Mesendoderm (in vitro differentiated cells): Measurements from ENCODE around the gene ACR.
A peak's percentile ranks its signal among the peaks of the same experiment; 100 is the strongest.

Source experiments
- DNase-seq: peaks from one replicate; pipeline ENCODE4 v3.0.0; 2013
- H2AK5ac ChIP-seq: 2 replicates; pipeline ENCODE4 v1.6.1; 2013; ENCODE audit warnings: low read length, inconsistent platforms
- H2BK120ac ChIP-seq: 2 replicates; pipeline ENCODE4 v1.6.1; 2013; ENCODE audit warnings: low read depth, mild to moderate bottlenecking, low read length, moderate library complexity, mixed read lengths
- H2BK15ac ChIP-seq: replicated peaks from 2 replicates; pipeline ENCODE4 v1.6.1; 2013; ENCODE audit warnings: low read depth, mild to moderate bottlenecking, moderate library complexity
- H2BK5ac ChIP-seq: 2 replicates; pipeline ENCODE4 v1.6.1; 2013; ENCODE audit warnings: low read length, inconsistent platforms
- H3K18ac ChIP-seq: 2 replicates; pipeline ENCODE4 v1.6.1; 2013; ENCODE audit warnings: mild to moderate bottlenecking, low read length, mixed read lengths
- H3K23ac ChIP-seq: one replicate; pipeline ENCODE4 v1.6.1; 2013; ENCODE audit warnings: low read length
- H3K27ac ChIP-seq: 2 replicates; pipeline ENCODE4 v1.5.1; 2013; ENCODE audit warnings: low read depth, mild to moderate bottlenecking, inconsistent platforms, low read length, moderate library complexity
- H3K27me3 ChIP-seq: 2 replicates; pipeline ENCODE4 v1.6.1; 2013; ENCODE audit warnings: low read length, control low read depth, mild to moderate bottlenecking, inconsistent platforms; ENCODE audit not compliant: insufficient read depth, poor library complexity
- H3K36me3 ChIP-seq: 2 replicates; pipeline ENCODE4 v1.6.1; 2013; ENCODE audit warnings: low read length, inconsistent platforms; ENCODE audit not compliant: control insufficient read depth, insufficient read depth
- H3K4ac ChIP-seq: one replicate; pipeline ENCODE4 v1.6.1; 2013; ENCODE audit warnings: low read depth, mild to moderate bottlenecking, low read length, moderate library complexity
- H3K4me1 ChIP-seq: 2 replicates; pipeline ENCODE4 v1.6.1; 2013; ENCODE audit warnings: low read depth, low read length, inconsistent platforms; ENCODE audit not compliant: control insufficient read depth
- H3K4me2 ChIP-seq: 2 replicates; pipeline ENCODE4 v1.6.1; 2013; ENCODE audit warnings: low read length
- H3K4me3 ChIP-seq: 2 replicates; pipeline ENCODE4 v1.5.1; 2013; ENCODE audit warnings: mild to moderate bottlenecking, low read length
- H3K56ac ChIP-seq: one replicate; pipeline ENCODE4 v1.6.1; 2013; ENCODE audit warnings: low read length
- H3K79me1 ChIP-seq: 2 replicates; pipeline ENCODE4 v1.6.1; 2013; ENCODE audit warnings: low read length, inconsistent platforms
- H3K79me2 ChIP-seq: 2 replicates; pipeline ENCODE4 v1.6.1; 2013; ENCODE audit warnings: mild to moderate bottlenecking, low read length; ENCODE audit not compliant: control insufficient read depth, insufficient read depth
- H3K9ac ChIP-seq: 2 replicates; pipeline ENCODE4 v1.6.1; 2013; ENCODE audit warnings: low read length, inconsistent platforms
- H4K5ac ChIP-seq: one replicate; pipeline ENCODE4 v1.6.1; 2013; ENCODE audit warnings: low read length
- H4K8ac ChIP-seq: one replicate; pipeline ENCODE4 v1.6.1; 2013; ENCODE audit warnings: low read depth, mild to moderate bottlenecking, control low read depth, low read length, moderate library complexity
- WGBS: extraction: QIAGEN DNeasy Blood & Tissue Kit; methylation state at CpG from one replicate; pipeline ENCODE4 v1.1.7; 2013; ENCODE audit warnings: low lambda C conversion rate, missing lambda C conversion rate; ENCODE audit not compliant: insufficient coverage; ENCODE audit errors: extremely low coverage; 5-methylcytosine and 5-hydroxymethylcytosine counted together

ACR gene

DNA sequence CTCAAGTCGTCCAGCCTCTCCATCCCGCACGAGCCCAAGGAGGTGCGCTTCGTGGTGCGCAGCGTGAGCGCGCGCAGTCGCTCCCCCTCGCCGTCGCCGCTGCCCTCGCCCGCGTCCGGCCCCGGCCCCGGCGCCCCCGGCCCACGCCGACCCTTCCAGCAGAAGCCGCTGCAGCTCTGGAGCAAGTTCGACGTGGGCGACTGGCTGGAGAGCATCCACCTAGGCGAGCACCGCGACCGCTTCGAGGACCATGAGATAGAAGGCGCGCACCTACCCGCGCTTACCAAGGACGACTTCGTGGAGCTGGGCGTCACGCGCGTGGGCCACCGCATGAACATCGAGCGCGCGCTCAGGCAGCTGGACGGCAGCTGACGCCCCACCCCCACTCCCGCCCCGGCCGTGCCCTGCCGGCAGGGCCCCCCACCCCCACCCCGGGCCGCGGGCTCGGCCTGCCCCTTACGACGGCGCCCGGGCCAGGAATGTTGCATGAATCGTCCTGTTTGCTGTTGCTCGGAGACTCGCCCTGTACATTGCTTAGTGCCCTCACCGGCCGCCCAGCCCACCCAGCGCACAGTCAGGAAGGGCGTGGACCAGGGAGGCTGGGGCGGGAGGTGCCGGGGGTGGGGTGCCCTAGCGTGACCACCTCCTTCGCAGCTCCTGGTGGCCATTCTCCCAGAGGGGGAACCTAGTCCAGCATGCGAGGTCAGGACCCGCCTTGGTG, 6.9 kb upstream of the ACR start:
- H4K5ac ChIP-seq: no peak overlapping the region
- no CpG with 5 or more reads among the region's 76 CpGs for WGBS
- H2BK15ac ChIP-seq: no peak overlapping the region
- H3K79me1 ChIP-seq: no peaks in the 10 kb centered on the region
- no peak overlapping the region for H3K9ac ChIP-seq
- H3K79me2 ChIP-seq: no peaks in the 10 kb centered on the region
- H3K4me2 ChIP-seq: no peak overlapping the region
- H2AK5ac ChIP-seq: no peak overlapping the region
- peaks cover 6% of the 10 kb centered on the region for H3K27me3 ChIP-seq
- no peak overlapping the region for H4K8ac ChIP-seq
- H3K56ac ChIP-seq: no peak overlapping the region
- H3K4ac ChIP-seq: no peak overlapping the region
- no peaks in the 10 kb centered on the region for H3K4me1 ChIP-seq
- peak; percentile 18 for DNase-seq
- H3K27ac ChIP-seq: no peak overlapping the region
- no peak overlapping the region for H3K4me3 ChIP-seq
- no peak overlapping the region for H2BK120ac ChIP-seq
- no peak overlapping the region for H3K18ac ChIP-seq
- H2BK5ac ChIP-seq: no peak overlapping the region
- no peaks in the 10 kb centered on the region for H3K36me3 ChIP-seq
- H3K23ac ChIP-seq: no peak overlapping the region

DNA sequence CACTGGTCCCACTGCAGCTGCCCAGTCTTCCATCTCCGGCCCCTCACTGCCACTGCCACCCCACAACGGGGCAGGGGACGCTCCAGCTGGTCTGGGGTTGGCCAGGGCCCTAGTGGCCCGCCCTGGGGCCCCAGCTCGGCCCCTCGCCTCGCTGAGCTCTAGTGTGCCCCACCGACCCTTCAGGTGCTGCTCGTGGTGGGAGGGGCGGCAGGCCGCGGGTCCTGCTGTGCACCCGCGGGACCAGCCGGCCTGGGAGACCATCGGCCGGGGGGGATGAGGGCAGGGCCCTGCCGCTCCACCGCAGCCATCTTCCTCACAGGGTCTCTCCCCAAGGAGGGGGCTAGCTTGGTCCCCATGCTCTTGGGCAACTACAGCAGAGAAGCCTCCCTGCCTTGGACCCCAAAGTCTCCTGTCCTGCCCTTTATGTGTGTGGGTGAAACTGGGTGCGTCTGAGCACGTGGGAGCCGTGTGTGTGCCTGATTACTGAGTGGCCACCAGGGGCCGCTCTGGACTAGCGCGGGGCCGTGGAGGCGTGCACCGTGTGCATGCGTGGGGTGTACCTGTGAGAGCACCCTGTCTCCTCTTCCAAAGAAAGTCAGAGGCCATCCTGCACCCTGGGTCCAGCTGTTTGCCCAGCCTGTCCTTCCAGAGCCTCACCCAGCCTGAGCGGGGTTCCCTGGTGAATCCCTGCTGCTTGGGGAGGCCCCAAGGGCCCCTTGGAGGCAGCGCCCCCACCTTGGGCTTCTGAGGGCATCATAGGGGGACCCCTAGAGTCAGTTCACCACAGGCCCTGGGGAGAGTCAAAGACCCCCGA, 6.0 kb upstream of the ACR start:
- Histone ChIP-seq H3K4ac (no peak overlapping the region), H3K79me2 (no peaks in the 10 kb centered on the region), H2BK5ac (no peak overlapping the region), H3K79me1 (no peaks in the 10 kb centered on the region), H2BK15ac (no peak overlapping the region), H3K4me3 (no peak overlapping the region), H3K27ac (no peak overlapping the region), H3K4me1 (no peaks in the 10 kb centered on the region), H3K27me3 (peaks cover 6% of the 10 kb centered on the region), H2AK5ac (no peak overlapping the region), H2BK120ac (no peak overlapping the region), H4K5ac (no peak overlapping the region), H3K9ac (no peak overlapping the region), H3K23ac (no peak overlapping the region), H3K18ac (no peak overlapping the region), H3K56ac (peak overlapping the region; percentile 25), H3K4me2 (no peak overlapping the region), H4K8ac (no peak overlapping the region), H3K36me3 (no peaks in the 10 kb centered on the region)
- DNase-seq: no peak
- no CpG with 5 or more reads among the region's 32 CpGs for WGBS

DNA sequence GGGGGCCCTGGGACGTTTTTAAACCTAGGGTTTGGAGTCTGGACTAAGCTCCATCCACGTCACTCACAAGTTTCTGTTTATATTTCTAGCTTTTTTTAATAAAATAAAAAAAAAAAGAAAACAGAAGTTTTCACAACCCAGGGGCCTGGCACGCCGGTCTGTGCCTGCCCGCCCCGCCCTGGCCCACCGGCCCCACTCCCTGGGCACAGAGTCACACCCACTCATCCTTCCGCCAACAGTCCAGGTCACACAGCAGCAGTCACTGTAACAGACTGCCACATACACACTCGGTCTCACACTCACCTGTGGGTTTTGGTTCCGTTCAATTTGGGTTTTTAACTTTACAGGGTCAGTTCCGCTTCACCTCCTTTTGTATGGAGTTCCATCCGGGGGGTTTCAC, 5.3 kb upstream of the ACR start:
- Histone ChIP-seq H3K18ac (no peak overlapping the region), H3K36me3 (no peaks in the 10 kb centered on the region), H3K79me1 (no peaks in the 10 kb centered on the region), H2AK5ac (no peak overlapping the region), H3K79me2 (no peaks in the 10 kb centered on the region), H3K9ac (no peak overlapping the region), H3K27ac (no peak overlapping the region), H3K4me1 (no peaks in the 10 kb centered on the region), H3K23ac (no peak overlapping the region), H3K4ac (no peak overlapping the region), H3K56ac (no peak overlapping the region), H3K27me3 (peaks cover 6% of the 10 kb centered on the region), H2BK15ac (no peak overlapping the region), H2BK5ac (no peak overlapping the region), H4K5ac (no peak overlapping the region), H4K8ac (no peak overlapping the region), H3K4me2 (no peak overlapping the region), H2BK120ac (no peak overlapping the region), H3K4me3 (no peak overlapping the region)
- no peak for DNase-seq
- whole genome bisulfite sequencing: no CpG with 5 or more reads among the region's 12 CpGs

DNA sequence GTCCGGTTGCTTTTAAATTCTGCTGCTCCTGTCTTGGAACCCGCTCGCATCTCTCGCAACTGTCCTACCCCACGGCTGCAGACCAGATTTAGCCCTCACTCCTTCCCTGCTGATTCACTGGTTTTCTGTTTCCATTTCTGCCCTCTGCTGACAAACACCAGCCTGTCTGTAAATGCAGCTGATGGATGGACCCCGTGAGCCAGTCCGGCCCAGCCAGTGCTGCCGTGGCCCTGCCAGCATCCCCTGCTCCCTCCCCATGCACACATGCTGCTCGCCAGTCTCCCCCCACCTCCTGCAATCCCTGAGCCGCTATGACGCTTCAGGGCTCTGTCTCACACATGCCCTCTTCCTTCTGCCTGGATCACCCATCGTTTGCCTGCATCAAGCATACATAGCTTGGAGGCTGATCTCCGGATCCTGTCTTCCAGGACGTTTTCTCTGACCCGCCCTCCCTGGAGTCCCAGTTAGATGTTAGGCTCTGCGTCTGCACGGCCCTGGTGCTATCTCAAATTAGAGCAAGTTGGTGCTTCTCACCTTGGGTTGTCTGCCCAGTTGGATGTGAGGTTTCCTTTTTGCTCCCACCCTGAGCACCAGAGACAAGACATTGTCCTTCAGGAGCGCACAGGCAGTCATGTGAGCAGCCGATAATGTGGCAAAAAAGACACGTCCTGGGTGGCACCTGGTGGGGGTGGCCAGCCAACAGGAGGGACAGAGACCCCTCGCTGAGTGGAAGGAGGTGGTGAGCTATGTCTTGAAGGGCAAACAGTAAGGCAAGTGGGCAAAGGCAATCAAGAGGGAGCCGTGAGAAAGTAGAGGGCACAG, 4.3 kb upstream of the ACR start:
- no peak overlapping the region for H3K4me3 ChIP-seq
- no peak for DNase-seq
- no peak overlapping the region for H3K23ac ChIP-seq
- H3K27ac ChIP-seq: no peak overlapping the region
- no peaks in the 10 kb centered on the region for H3K79me1 ChIP-seq
- no peaks in the 10 kb centered on the region for H3K36me3 ChIP-seq
- no peak overlapping the region for H3K18ac ChIP-seq
- no peak overlapping the region for H4K5ac ChIP-seq
- no peak overlapping the region for H2BK120ac ChIP-seq
- no CpG with 5 or more reads among the region's 22 CpGs for WGBS
- H4K8ac ChIP-seq: no peak overlapping the region
- H2BK5ac ChIP-seq: no peak overlapping the region
- no peaks in the 10 kb centered on the region for H3K79me2 ChIP-seq
- no peak overlapping the region for H3K56ac ChIP-seq
- peaks cover 6% of the 10 kb centered on the region for H3K27me3 ChIP-seq
- no peak overlapping the region for H3K4ac ChIP-seq
- H2AK5ac ChIP-seq: no peak overlapping the region
- H2BK15ac ChIP-seq: no peak overlapping the region
- no peak overlapping the region for H3K9ac ChIP-seq
- no peaks in the 10 kb centered on the region for H3K4me1 ChIP-seq
- no peak overlapping the region for H3K4me2 ChIP-seq

GRCh38 chr22:50734343-50734771, 3.6 kb upstream of the ACR start:
- Histone ChIP-seq H4K5ac (no peak overlapping the region), H2BK120ac (no peak overlapping the region), H3K27me3 (peaks cover 6% of the 10 kb centered on the region), H3K4me3 (no peak overlapping the region), H3K56ac (no peak overlapping the region), H3K4me2 (no peak overlapping the region), H3K36me3 (no peaks in the 10 kb centered on the region), H3K27ac (no peak overlapping the region), H3K4ac (no peak overlapping the region), H3K23ac (no peak overlapping the region), H3K79me1 (no peaks in the 10 kb centered on the region), H4K8ac (no peak overlapping the region), H3K4me1 (no peaks in the 10 kb centered on the region), H2BK5ac (no peak overlapping the region), H3K18ac (no peak overlapping the region), H2AK5ac (no peak overlapping the region), H3K9ac (no peak overlapping the region), H2BK15ac (no peak overlapping the region), H3K79me2 (no peaks in the 10 kb centered on the region)
- WGBS: no CpG with 5 or more reads among the region's 10 CpGs
- no peak for DNase-seq
